Measurements from ENCODE around the gene DNAJC1. TPM values are rescaled to one million over a fixed set of nuclear protein-coding genes. Genes with fewer than 3 reads are reported as not detected.

The DNAJC1 gene
- total and polyA plus RNA-seq, 2 donors (not counting 3 experiments of a cell fraction or from before 2014, with no cell fraction given): 11.2 to 19.7 TPM

DNA sequence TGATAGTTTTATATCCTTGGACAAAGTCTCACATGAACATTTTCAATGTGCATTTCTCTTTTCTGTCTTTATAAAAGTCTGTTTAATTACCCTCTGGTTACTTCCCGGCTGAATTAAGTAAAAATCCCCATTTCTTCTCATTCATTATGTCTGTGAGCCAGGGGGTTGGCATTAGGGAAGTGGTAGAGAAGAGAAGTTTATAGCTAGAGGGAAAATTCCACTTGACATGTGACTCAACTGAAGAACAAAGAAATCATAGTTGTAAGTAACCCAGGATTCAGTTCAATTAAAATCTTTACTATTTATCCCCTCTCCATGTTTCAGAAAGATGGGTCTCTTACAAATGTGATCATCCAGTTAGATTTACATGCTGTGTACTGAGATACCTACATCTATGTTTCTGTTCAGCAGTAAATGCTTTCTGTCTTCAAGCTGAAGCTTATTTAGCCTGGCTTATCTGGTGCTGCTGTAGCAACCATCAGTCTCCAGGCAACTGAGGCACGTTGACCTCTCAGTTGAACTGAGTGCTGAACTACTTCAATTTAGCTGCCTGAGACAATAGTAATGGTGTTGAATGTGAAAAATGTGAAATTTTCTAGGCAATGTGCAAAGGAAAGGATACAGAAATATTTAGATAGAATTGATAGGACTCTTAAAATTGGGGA lies 287.9 kb downstream of the DNAJC1 start:
- no peaks in the 10 kb centered on the region for H3K4me1 ChIP-seq (ENCODE audit: control insufficient read depth, extremely low read depth, insufficient read depth, low read length)
- H3K4me3 ChIP-seq (replicated peaks in 1 of 3; ENCODE audit: insufficient read depth in 1 of 3, low read depth in 1 of 3, low read length in 3 of 3): no peak overlapping the region
- TF ChIP-seq GATA2 (IDR thresholded peaks at IDR 0.05; ENCODE audit: insufficient read depth, insufficient read length, low read depth, low read length) (no peak), EZH2 (IDR thresholded peaks at IDR 0.05; ENCODE audit: borderline replicate concordance, low read depth, low read length, severe bottlenecking) (no peak), FOS (IDR thresholded peaks at IDR 0.05; ENCODE audit: borderline replicate concordance, insufficient read depth, low read length) (no peak), MYC (IDR thresholded peaks at IDR 0.05; ENCODE audit: low read depth, low read length) (no peak)
- TF ChIP-seq, protein P1, sequence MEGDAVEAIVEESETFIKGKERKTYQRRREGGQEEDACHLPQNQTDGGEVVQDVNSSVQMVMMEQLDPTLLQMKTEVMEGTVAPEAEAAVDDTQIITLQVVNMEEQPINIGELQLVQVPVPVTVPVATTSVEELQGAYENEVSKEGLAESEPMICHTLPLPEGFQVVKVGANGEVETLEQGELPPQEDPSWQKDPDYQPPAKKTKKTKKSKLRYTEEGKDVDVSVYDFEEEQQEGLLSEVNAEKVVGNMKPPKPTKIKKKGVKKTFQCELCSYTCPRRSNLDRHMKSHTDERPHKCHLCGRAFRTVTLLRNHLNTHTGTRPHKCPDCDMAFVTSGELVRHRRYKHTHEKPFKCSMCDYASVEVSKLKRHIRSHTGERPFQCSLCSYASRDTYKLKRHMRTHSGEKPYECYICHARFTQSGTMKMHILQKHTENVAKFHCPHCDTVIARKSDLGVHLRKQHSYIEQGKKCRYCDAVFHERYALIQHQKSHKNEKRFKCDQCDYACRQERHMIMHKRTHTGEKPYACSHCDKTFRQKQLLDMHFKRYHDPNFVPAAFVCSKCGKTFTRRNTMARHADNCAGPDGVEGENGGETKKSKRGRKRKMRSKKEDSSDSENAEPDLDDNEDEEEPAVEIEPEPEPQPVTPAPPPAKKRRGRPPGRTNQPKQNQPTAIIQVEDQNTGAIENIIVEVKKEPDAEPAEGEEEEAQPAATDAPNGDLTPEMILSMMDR (IDR thresholded peaks at IDR 0.05; ENCODE audit: extremely low read depth in 1 of 2, insufficient read depth in 1 of 2, low read depth in 1 of 2, low read length in 2 of 2): no peak
- ChIA-PET CTCF (interaction anchor here (0.7 kb wide), 1 partner anchor 8 kb away, joined by 3 read pairs; no protein-coding TSS in a partner anchor), POLR2A (no interaction called here)
- peaks cover 2 to 6% of the 10 kb centered on the region in 2 experiments for H3K36me3 ChIP-seq (ENCODE audit: control insufficient read depth in 2 of 2, extremely low read depth in 1 of 2, insufficient read depth in 2 of 2, low read length in 2 of 2)
- H3K27me3 ChIP-seq (ENCODE audit: control insufficient read depth in 2 of 2, insufficient read depth in 2 of 2, low read length in 2 of 2): no peaks in the 10 kb centered on the region
- no peaks in the 10 kb centered on the region for H3K9me3 ChIP-seq (replicated peaks; ENCODE audit: control insufficient read depth, insufficient read depth, low read length)
- intact Hi-C loops (cut with micrococcal nuclease) (loop anchor here (2.0 kb wide), 1 partner anchor 73 kb away; no protein-coding TSS in a partner anchor), dilution Hi-C loops (cut with MboI; ENCODE audit: extremely low pct_ligation_motif_present, low sequenced_read_pairs) (no loop called here)
- no peaks in the 10 kb centered on the region for H4K20me1 ChIP-seq (replicated peaks; ENCODE audit: control insufficient read depth, extremely low read depth, insufficient read depth, low read length)
- H2AFZ ChIP-seq (ENCODE audit: low read depth, low read length): no peak overlapping the region
- DNase-seq (ENCODE audit: low read depth, low spot score): no peak
- FAIRE-seq: no peak
- no peak overlapping the region for H3K27ac ChIP-seq (ENCODE audit: insufficient read depth, low read depth, low read length)
- no peak overlapping the region for H3K4me2 ChIP-seq (ENCODE audit: insufficient read depth, low read length)
- BruUV-seq (replicated peaks): no TSS peak
- no peaks in the 10 kb centered on the region for H3K9me1 ChIP-seq (replicated peaks; ENCODE audit: control insufficient read depth, extremely low read depth, insufficient read depth, low read length)
- H3K9ac ChIP-seq (replicated peaks; ENCODE audit: extremely low read depth, insufficient read depth, low read length): no peak overlapping the region
- H3K79me2 ChIP-seq (ENCODE audit: control insufficient read depth, insufficient read depth, low read length): no peaks in the 10 kb centered on the region

Measured in endothelial cell of umbilical vein (primary cell).